Lung (tissue), 12 donors: ENCODE data around the gene HDAC4. TPM values are rescaled to one million over a fixed set of nuclear protein-coding genes. Genes with fewer than 3 reads are reported as not detected.

ENCODE experiments used
- ATAC-seq: fragments of 200-7000 bp; cut with Tn5 transposase; one replicate; pipeline ENCODE4 v1.9.1; 2020; ENCODE audit warnings: moderate number of reproducible peaks; ENCODE audit not compliant: insufficient read depth, low FRiP score
- DNase-seq, 3 donors: peaks; one replicate each; pipeline ENCODE4 v3.0.0-alpha.2; 2013 to 2017
- H3K27ac ChIP-seq, 2 donors: one replicate each; pipeline ENCODE4 v1.5.1; 2013; ENCODE audit warnings: mild to moderate bottlenecking in 2 of 2, moderate library complexity in 2 of 2, control low read depth in 1 of 2, inconsistent platforms in 1 of 2, low read depth in 1 of 2, low read length in 1 of 2
- H3K27me3 ChIP-seq, 3 donors: one replicate each; pipeline ENCODE4 v1.5.1; 2013; ENCODE audit warnings: low read length in 2 of 3; ENCODE audit not compliant: control insufficient read depth in 3 of 3, insufficient read depth in 3 of 3
- H3K36me3 ChIP-seq, 4 donors: one replicate each; pipeline ENCODE4 v1.5.1; 2013; ENCODE audit warnings: low read length in 4 of 4, mild to moderate bottlenecking in 1 of 4, moderate library complexity in 1 of 4; ENCODE audit not compliant: control insufficient read depth in 4 of 4, insufficient read depth in 4 of 4
- H3K4me1 ChIP-seq, 5 donors: one replicate each; pipeline ENCODE4 v1.5.1; 2013; ENCODE audit warnings: low read length in 5 of 5, mild to moderate bottlenecking in 2 of 5, moderate library complexity in 1 of 5; ENCODE audit not compliant: control insufficient read depth in 5 of 5, insufficient read depth in 5 of 5
- H3K4me3 ChIP-seq: one replicate; pipeline ENCODE4 v1.5.1; 2013; ENCODE audit warnings: mild to moderate bottlenecking, control low read depth, moderate library complexity
- H3K9ac ChIP-seq, 2 donors: one replicate each; pipeline ENCODE4 v1.5.1; 2013; ENCODE audit warnings: low read length in 2 of 2, control low read depth in 1 of 2; ENCODE audit not compliant: insufficient read depth in 1 of 2
- H3K9me3 ChIP-seq, 4 donors: one replicate each; pipeline ENCODE4 v1.5.1; 2013; ENCODE audit warnings: low read length in 3 of 4, mild to moderate bottlenecking in 1 of 4, moderate library complexity in 1 of 4; ENCODE audit not compliant: control insufficient read depth in 4 of 4, insufficient read depth in 3 of 4
- CTCF ChIP-seq: IDR thresholded peaks from 2 replicates; pipeline ENCODE4 v1.5.1; 2012; ENCODE audit warnings: mild to moderate bottlenecking; ENCODE audit errors: control extremely low read depth, extremely low read depth
- WGBS, 2 donors: extraction: QIAGEN DNeasy Blood & Tissue Kit; methylation state at CpG; one replicate each; pipeline ENCODE4 v1.1.7; 2013; 5-methylcytosine and 5-hydroxymethylcytosine counted together
- polyA plus RNA-seq, 2 donors: library from polyadenylated mRNA; stranded (reverse); fragments of 200-250 nt; gene quantifications; one replicate each; pipeline ENCODE4 v1.2.1, GENCODE V29; 2013
- total RNA-seq, 2 donors: library from RNA; depleted of rRNA in 1 of 2; stranded (reverse); fragments of >200 nt in 1 of 2; gene quantifications; one replicate each; pipeline ENCODE4 v1.2.1, GENCODE V29; 2014 to 2021
- donor health status: control.
- donor health status: control.
- donor health status: Bipolar disorder and iron deficiency.
- donor health status: healthy.
- donor health status: DM: yes; HTN: yes; CAD: no.

The HDAC4 gene
- total and polyA plus RNA-seq, 4 donors = 6.9 to 47.7 (median 20.7) TPM

- peaks cover 4 to 71% (median 15%) of the 10 kb centered on the region in 4 donors for H3K36me3 ChIP-seq
- H3K4me1 ChIP-seq = no peaks in the 10 kb centered on the region
- no peak overlapping the region for H3K27ac ChIP-seq
- DNase-seq (no peak), ATAC-seq (no peak)
- H3K9ac ChIP-seq = no peak overlapping the region
- H3K27me3 ChIP-seq = no peaks in the 10 kb centered on the region
- 96% methylated on average over 8 of the region's 8 CpGs for WGBS, 2 donors
- TF ChIP-seq CTCF = no peak
- no peak overlapping the region for H3K4me3 ChIP-seq
- peaks cover 0 to 3% (median 0%) of the 10 kb centered on the region in 4 donors for H3K9me3 ChIP-seq
Measured at GRCh38 chr2:239129147-239129920, 271.5 kb downstream of the HDAC4 start.

- Histone ChIP-seq H3K27me3 (no peaks in the 10 kb centered on the region), H3K4me1 (no peaks in the 10 kb centered on the region), H3K9me3 (peaks cover 0 to 3% (median 0%) of the 10 kb centered on the region in 4 donors), H3K4me3 (no peak overlapping the region), H3K36me3 (peaks cover 4 to 67% (median 15%) of the 10 kb centered on the region in 4 donors), H3K27ac (no peak overlapping the region), H3K9ac (no peak overlapping the region)
- DNase-seq = no peak
- TF ChIP-seq CTCF = no peak
- no peak for ATAC-seq
- WGBS, 2 donors = 96 to 97% methylated on average over 13 of the region's 13 CpGs
Measured at GRCh38 chr2:239128706-239129105, 272.1 kb downstream of the HDAC4 start.

- no peak for DNase-seq
- H3K36me3 ChIP-seq = peaks cover 4 to 67% (median 15%) of the 10 kb centered on the region in 4 donors
Measured at GRCh38 chr2:239127513-239127912, 273.3 kb downstream of the HDAC4 start.

More at GRCh38 chr2:239127513-239127912, 273.3 kb downstream of the HDAC4 start:
- no peak for ATAC-seq
- TF ChIP-seq CTCF = no peak
- H3K4me1 ChIP-seq = peaks cover 0 to 6% (median 0%) of the 10 kb centered on the region in 5 donors
- 86 to 95% methylated on average over 9 of the region's 9 CpGs for WGBS, 2 donors
- peaks cover 0 to 3% (median 0%) of the 10 kb centered on the region in 4 donors for H3K9me3 ChIP-seq
- H3K27me3 ChIP-seq = no peaks in the 10 kb centered on the region
- no peak overlapping the region for H3K9ac ChIP-seq
- H3K4me3 ChIP-seq = no peak overlapping the region
- no peak overlapping the region for H3K27ac ChIP-seq
